ENCODE measurements around the gene DOCK9.
"Not testable (repeated sequence)": the region's sequence is repeated elsewhere in the genome, so short reads cannot be mapped to it uniquely, and the experiment has no call there.

DOCK9 gene

GRCh38 chr13:98812186-98812790, 165.6 kb downstream of the DOCK9 start:
- DNase-seq = not testable (repeated sequence)

- DNase-seq = no peak
These were observed 167.1 kb downstream of the DOCK9 start for GRCh38 chr13:98810746-98811145.

GRCh38 chr13:98809345-98809777, 168.5 kb downstream of the DOCK9 start:
- no peak for DNase-seq

DNA sequence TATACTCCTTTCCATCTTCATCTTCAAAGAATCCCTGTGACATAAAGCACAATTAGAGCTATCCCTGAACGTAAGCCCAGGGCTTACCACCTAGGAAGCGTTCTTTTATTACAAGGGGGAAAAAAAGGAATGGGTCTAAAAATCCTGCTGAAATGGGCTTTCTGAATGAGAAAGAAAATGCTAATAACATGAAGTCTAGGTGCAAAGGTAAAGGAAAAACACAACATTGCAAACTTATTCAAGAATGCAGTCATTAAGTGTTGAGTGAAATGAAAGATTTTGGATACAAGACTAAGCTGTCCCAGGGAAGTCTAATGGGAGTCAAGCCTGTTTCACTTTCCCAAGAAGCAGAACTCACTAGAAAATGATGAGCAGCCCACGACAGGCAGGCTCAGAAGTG, 170.1 kb downstream of the DOCK9 start:
- DNase-seq = no peak

DNA sequence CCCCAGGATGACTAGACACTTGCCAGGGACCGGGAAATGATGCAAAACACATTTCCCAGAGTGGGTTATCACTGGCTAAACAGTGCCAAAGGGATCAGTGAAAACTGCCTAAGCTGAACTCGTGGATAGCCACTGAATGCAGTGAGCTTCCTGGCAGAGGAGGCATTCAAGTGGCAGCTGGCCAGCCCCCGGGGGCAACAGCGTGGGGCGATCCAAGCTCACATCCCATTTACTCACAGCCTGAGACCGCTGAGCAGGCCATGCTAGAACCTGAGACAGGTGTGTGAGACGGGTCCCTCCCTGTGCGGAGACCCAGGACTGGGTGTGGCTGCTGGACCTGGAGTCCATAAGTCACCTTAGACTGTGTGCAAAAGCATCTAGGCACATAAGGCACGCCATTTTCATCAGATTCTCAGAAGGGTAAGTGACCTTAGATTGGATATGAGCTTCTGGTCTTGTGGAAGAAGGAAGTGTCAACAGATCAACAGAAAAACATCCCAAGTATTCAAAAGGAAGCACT, 173.5 kb downstream of the DOCK9 start:
- DNase-seq = no peak

DNA sequence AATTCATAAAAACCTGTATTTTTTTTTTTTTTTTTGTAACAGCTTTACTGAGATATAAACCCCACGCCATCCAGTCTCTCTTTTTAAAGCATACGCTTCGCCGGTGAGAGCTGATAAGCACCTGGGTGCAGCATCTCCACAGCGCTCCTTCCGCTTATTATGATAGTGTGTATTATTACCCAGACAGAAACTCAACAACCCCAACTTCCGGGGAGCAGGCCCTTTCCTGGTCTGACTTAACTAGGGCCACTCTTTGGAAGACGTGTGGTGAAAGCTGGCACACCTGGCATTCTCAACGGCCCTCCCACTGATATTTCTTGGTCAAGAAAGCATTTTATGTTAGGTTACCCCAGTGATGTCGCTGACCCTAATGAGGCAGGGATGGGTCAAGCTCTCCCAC, 173.9 kb downstream of the DOCK9 start:
- no peak for DNase-seq

DNA sequence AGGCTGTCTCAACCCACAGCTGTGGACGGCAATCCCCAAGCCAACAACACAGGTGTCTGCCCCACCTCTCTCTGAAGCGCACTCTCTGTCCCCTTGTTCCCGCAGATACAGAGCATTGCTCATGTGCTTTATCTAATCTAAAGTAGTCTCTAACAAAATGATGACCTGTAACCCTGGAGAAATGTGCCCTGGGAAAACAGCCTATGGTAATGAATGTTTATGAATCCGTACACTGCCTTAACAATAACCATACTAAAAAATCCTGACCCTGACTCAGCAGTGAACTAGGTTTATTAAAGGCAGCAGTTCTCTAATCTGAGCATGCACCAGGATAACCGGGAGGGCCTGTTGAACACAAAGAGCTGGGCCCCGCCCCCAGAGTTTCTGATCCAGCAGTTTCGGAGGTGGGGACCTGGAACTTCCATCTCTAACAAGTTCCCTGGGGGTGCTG, 174.7 kb downstream of the DOCK9 start:
- no peak for DNase-seq

- no peak for DNase-seq
These were observed 175.3 kb downstream of the DOCK9 start for GRCh38 chr13:98802559-98802958.

DNA sequence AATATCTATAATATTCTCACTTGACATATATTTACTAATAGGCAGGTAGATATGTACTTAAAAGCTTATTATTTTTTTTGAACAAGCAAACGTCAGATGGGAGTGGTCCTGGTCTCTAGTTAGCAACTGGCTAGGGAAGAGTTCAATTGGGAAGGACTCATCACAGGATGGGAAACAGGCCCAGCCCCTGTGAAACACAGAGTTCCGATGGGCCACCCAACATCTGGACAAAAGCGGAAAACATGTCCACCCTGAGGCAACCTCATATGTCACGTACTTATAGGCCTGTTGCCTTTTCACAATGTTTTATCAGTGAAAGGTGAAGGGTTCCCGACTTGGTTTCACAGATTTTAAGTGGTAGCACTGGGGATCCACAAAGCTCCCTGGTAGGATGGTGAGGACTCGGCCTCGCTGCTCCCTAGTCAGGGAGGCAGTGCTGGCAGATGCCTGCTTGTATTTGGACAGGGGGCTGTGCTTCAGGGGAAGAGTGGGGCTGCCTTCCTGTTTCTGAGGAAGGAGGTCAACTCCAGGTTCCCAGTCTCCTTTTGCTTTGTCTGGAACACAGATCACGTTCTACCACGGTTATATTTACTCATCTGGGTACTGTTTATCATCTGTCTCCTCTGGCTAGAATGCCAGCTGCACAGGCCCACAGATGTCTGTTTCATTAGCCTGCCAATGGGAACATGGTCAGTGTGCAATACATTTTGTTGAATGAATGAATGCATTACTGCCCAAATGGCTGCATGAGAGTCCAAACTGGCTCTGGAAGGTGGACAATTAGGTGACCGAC, 176.0 kb downstream of the DOCK9 start:
- no peak for DNase-seq

DNA sequence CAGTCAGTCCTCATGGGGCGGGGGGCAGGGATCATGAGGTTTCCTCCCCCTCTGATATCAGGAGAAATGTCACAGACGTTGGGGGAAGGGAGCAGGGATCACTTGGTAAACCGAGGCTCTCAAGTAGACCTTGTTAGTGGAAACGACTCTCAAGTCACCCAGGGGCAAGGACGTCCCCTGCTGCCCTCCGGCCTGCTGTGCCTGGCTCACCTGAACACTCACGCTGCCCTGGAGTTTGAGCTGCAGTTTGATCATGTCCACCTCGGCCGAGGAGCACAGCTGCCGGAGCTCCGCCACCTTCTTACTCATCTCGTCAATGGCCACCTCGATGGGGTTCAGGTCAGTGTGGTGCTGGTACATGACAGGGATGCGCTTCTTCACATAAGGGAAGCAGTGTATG, 177.8 kb downstream of the DOCK9 start:
- DNase-seq = no peak

DNA sequence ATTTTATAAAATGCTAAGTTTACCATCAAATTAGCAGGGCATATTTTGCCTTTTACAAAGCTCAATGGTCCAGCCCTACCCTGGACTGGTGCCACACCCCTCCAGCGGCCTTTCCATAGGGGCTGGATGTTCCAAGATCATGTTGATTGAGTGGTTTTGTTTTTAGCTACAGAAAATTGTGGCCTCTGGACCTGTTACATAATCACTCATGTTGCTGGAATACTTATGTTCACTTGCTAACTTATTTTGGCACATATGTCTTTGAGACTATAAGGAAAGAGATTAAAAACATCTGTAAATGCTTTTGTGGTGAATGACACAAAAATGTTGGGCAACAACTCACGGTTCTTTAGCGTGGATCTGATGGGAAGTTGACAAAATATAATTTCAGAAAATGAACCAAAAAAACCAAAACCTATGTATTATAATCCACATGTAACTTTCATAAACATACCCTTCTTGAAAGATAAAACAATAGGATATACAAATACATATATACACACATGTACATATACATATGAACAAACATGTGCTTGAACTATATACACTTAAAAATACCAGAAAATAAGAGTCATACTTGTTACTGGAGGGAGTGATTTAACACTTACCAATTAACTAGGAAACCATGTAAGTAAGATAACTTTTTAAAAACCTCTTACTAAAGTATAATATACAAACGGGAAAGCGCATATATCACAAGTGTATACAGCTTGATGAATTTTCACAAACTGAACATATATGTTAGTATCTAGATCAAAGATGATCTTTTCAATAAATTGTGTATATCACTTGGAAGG, 178.8 kb downstream of the DOCK9 start:
- DNase-seq = no peak

- DNase-seq = no peak
These were observed 180.4 kb downstream of the DOCK9 start for GRCh38 chr13:98797456-98797855.

DNA sequence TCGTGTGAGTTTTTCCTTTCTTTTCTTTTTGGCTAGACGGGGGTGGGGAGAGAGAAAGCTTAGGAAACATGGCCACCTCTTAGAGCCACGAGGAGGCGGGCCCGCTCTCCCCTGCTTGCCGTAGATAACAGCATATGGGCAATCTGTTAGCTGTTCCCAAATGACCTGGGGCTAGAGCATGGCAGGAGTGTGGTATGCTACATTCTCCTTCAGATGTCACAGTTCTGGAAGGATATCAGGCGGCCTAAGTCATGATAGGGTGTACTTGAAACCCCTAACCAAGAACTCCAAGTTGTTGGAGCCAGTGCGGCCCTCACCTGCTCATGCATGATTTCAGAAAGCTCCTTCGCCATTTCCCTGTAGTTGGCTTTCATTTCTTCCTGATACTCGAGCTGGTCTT, 181.1 kb downstream of the DOCK9 start:
- no peak for DNase-seq

DNA sequence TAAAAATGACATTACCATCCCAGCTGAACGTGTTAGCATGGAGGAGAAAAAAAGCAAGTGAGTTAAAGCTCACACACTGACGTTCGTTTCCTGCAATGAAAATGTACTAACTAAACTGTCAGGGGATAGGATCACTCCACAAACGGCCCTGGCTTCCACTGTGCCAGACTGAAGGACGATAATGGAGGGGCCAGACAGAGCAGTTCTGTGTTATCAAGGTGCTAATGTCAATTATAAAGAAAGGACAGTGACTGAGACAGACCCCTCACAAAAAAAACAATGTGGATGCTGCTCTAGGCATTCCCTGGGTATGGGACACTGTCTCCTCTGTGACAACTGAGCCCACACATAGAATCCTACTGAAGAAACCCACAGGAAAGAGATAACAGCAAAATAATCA, 181.7 kb downstream of the DOCK9 start:
- DNase-seq = no peak

- no peak for DNase-seq
These were observed 182.6 kb downstream of the DOCK9 start for GRCh38 chr13:98795220-98795619.

DNA sequence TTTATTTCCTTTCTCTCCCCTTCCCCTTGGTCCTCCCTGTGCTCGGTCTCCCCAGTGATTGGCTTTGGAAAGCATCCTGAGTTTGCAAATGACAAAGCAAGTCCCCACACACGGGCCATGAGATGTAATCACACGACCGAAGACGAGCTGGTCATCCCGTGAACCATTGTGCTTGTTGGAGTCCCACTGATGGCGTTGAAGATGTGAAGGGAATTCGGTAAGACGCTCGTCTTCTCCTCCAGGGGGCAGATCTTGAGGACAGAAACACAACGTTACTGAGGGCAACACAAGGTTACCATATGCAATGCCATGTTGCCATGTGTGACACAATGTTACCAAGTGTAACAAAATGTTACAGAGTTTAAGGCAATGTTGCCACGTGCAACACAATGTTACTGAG, 183.4 kb downstream of the DOCK9 start:
- DNase-seq = no peak

DNA sequence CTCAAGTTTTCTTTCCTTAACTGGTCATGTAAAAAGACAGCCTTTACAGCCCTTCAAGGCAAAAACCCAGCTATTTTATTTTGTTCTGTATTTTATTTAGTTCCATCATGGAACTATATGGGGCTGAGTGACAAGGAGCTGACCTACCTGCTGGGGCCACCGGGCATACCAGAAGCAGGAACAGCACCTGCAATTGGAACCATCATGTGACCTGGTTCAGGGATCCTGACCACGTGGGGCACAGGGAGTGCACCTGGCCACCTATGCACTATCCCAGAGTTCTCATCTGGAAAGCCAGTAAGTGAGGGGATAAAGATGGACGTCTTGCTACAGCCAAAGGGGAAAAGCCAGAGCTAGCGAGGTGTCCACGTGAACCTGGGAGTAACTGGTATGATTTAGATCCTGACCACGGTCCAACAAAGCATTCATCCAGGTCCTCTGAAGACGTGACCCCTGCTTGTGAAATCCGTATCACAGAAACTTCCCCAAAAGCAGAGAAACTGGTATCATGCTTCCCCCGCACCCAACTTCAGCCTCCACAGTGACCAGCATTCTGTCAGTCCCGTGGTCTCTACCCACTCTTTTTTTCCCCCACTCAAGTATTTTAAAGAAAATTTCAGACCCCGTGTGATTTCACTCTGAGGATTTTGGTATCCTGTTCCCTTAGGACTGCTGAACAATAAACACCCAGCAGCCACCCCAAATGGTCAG, 184.9 kb downstream of the DOCK9 start:
- DNase-seq = no peak

- DNase-seq = no peak
These were observed 185.5 kb downstream of the DOCK9 start for GRCh38 chr13:98792321-98792720.

DNA sequence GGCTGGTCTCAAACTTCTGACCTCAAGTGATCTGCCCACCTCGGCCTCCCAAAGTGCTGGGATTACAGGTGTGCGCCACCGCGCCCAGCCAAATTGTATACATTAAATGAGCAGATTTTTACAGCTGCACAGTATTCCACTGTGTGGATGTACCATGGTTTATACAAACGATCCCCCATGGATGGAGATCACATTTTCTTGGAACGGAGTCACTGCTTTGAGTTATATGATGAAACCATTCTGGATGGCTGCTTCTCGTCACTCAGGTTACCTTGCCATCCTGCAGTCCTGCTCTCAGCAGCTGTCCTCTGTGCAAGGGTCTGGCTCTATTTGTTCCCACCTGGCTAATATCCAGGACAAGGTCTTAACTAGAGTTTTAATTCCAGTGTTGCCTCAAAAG, 186.3 kb downstream of the DOCK9 start:
- DNase-seq = no peak

DNA sequence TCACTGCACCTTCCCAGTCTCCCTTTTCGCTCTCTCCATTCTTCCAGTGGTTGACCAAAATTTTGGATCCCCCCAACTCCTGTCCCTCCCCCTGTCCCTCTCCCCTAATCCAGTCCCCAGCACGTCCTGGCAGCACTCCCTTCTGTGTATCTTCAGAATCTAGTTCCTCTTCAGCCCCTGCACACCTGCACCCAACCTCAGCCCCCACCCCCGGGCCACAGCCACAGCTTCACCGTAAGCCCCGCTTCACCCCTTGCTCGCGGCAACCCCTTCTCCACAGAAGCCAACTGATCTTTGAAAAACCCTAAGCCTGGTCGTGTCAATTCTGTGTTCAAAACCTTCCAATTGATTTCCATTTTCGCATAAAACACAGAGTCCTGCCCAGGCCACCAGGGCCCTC, 189.9 kb downstream of the DOCK9 start:
- DNase-seq = no peak

- DNase-seq = no peak
These were observed 190.7 kb downstream of the DOCK9 start for GRCh38 chr13:98787173-98787572.

GRCh38 chr13:98786023-98786422, 191.8 kb downstream of the DOCK9 start:
- DNase-seq = no peak

GRCh38 chr13:98785405-98785804, 192.5 kb downstream of the DOCK9 start:
- DNase-seq = no peak
